Measurements from ENCODE around the gene SAMD4B. TPM values are rescaled to one million over a fixed set of nuclear protein-coding genes. Genes with fewer than 3 reads are reported as not detected.

The SAMD4B gene
- total RNA-seq, 1 donor: 85.0 TPM

- Histone ChIP-seq H3K79me2 (ENCODE audit: insufficient read depth, low read length) (peaks cover 50% of the 10 kb centered on the region), H3K36me3 (ENCODE audit: insufficient read depth, low read length) (peaks cover 13% of the 10 kb centered on the region), H3K4me1 (ENCODE audit: insufficient read depth, low read length) (peaks cover 35% of the 10 kb centered on the region), H3K27me3 (ENCODE audit: insufficient read depth, low read length) (no peaks in the 10 kb centered on the region), H4K20me1 (ENCODE audit: insufficient read depth, low read length) (peaks cover 42% of the 10 kb centered on the region), H3K4me2 (ENCODE audit: insufficient read depth, low read length) (peak overlapping the region; percentile 96), H3K9me3 (ENCODE audit: low read depth, low read length) (no peaks in the 10 kb centered on the region), H3K4me3 (ENCODE audit: insufficient read depth, low read length) (peak overlapping the region; percentile 83), H3K27ac (ENCODE audit: low read depth, low read length) (peak overlapping the region; percentile 84), H2AFZ (ENCODE audit: low read length) (no peak overlapping the region)
- DNase-seq (ENCODE audit: insufficient read length, low spot score, missing footprints): peak; percentile 95
- TF ChIP-seq CTCF (IDR thresholded peaks at IDR 0.05; ENCODE audit: extremely low read depth, low read depth, low read length): no peak
Measured at GRCh38 chr19:39410017-39410830, 68.0 kb downstream of the SAMD4B start.

- Histone ChIP-seq H2AFZ (ENCODE audit: low read length) (no peak overlapping the region), H3K36me3 (ENCODE audit: insufficient read depth, low read length) (peaks cover 14% of the 10 kb centered on the region), H3K79me2 (ENCODE audit: insufficient read depth, low read length) (peaks cover 55% of the 10 kb centered on the region), H3K4me3 (ENCODE audit: insufficient read depth, low read length) (peak overlapping the region; percentile 83), H4K20me1 (ENCODE audit: insufficient read depth, low read length) (peaks cover 43% of the 10 kb centered on the region), H3K4me1 (ENCODE audit: insufficient read depth, low read length) (peaks cover 34% of the 10 kb centered on the region), H3K27ac (ENCODE audit: low read depth, low read length) (peak overlapping the region; percentile 84), H3K9me3 (ENCODE audit: low read depth, low read length) (no peaks in the 10 kb centered on the region), H3K27me3 (ENCODE audit: insufficient read depth, low read length) (no peaks in the 10 kb centered on the region), H3K4me2 (ENCODE audit: insufficient read depth, low read length) (peak overlapping the region; percentile 96)
- no peak for TF ChIP-seq CTCF (IDR thresholded peaks at IDR 0.05; ENCODE audit: extremely low read depth, low read depth, low read length)
- peak; percentile 66 for DNase-seq (ENCODE audit: insufficient read length, low spot score, missing footprints)
Measured at GRCh38 chr19:39410831-39411080, 68.5 kb downstream of the SAMD4B start.

- Histone ChIP-seq H3K4me1 (ENCODE audit: insufficient read depth, low read length) (peaks cover 29% of the 10 kb centered on the region), H3K9me3 (ENCODE audit: low read depth, low read length) (no peaks in the 10 kb centered on the region), H3K4me2 (ENCODE audit: insufficient read depth, low read length) (peak overlapping the region; percentile 96), H2AFZ (ENCODE audit: low read length) (no peak overlapping the region), H3K4me3 (ENCODE audit: insufficient read depth, low read length) (peak overlapping the region; percentile 83), H3K36me3 (ENCODE audit: insufficient read depth, low read length) (peaks cover 19% of the 10 kb centered on the region), H3K27me3 (ENCODE audit: insufficient read depth, low read length) (no peaks in the 10 kb centered on the region), H3K79me2 (ENCODE audit: insufficient read depth, low read length) (peaks cover 60% of the 10 kb centered on the region), H3K27ac (ENCODE audit: low read depth, low read length) (peak overlapping the region; percentile 84), H4K20me1 (ENCODE audit: insufficient read depth, low read length) (peaks cover 43% of the 10 kb centered on the region)
- no peak for TF ChIP-seq CTCF (IDR thresholded peaks at IDR 0.05; ENCODE audit: extremely low read depth, low read depth, low read length)
- DNase-seq (ENCODE audit: insufficient read length, low spot score, missing footprints): peak; percentile 90
Measured at GRCh38 chr19:39411081-39411831, 69.0 kb downstream of the SAMD4B start.

- Histone ChIP-seq H2AFZ (ENCODE audit: low read length) (no peak overlapping the region), H3K4me2 (ENCODE audit: insufficient read depth, low read length) (peak overlapping the region; percentile 96), H3K9me3 (ENCODE audit: low read depth, low read length) (no peaks in the 10 kb centered on the region), H3K36me3 (ENCODE audit: insufficient read depth, low read length) (peaks cover 19% of the 10 kb centered on the region), H3K27ac (ENCODE audit: low read depth, low read length) (peak overlapping the region; percentile 84), H3K4me3 (ENCODE audit: insufficient read depth, low read length) (peak overlapping the region; percentile 83), H4K20me1 (ENCODE audit: insufficient read depth, low read length) (peaks cover 43% of the 10 kb centered on the region), H3K27me3 (ENCODE audit: insufficient read depth, low read length) (no peaks in the 10 kb centered on the region), H3K4me1 (ENCODE audit: insufficient read depth, low read length) (peaks cover 29% of the 10 kb centered on the region), H3K79me2 (ENCODE audit: insufficient read depth, low read length) (peaks cover 63% of the 10 kb centered on the region)
- DNase-seq (ENCODE audit: insufficient read length, low spot score, missing footprints): peak; percentile 96
- peak; percentile 93 for TF ChIP-seq CTCF (IDR thresholded peaks at IDR 0.05; ENCODE audit: extremely low read depth, low read depth, low read length)
Measured at GRCh38 chr19:39411832-39412099, 69.5 kb downstream of the SAMD4B start.

All from osteoblast (primary cell).